ENCODE data around the gene EMC1.
A peak's percentile ranks its signal among the peaks of the same experiment; 100 is the strongest.
"Not testable (repeated sequence)": the region's sequence is repeated elsewhere in the genome, so short reads cannot be mapped to it uniquely, and the experiment has no call there.

EMC1 gene

GRCh38 chr1:19251305-19252196, at the start of gene EMC1, which contains the start of gene MRTO4:
Gene EMC1, minus strand, starts transcription at chr1:19251524. Its CDS starts 15 bp downstream, at chr1:19251509.
Gene MRTO4, plus strand, starts transcription at chr1:19251805. Its CDS starts 31 bp downstream, at chr1:19251836.
- DNase-seq, result peak; percentile 81

GRCh38 chr1:19300211-19300610, 48.9 kb upstream of the EMC1 start:
- DNase-seq, result no peak

GRCh38 chr1:19294638-19295037, 43.3 kb upstream of the EMC1 start:
- DNase-seq, result no peak

GRCh38 chr1:19289244-19289643, 37.9 kb upstream of the EMC1 start:
- no peak for DNase-seq

- not testable (repeated sequence) for DNase-seq
These were observed 37.3 kb upstream of the EMC1 start, which contains the start of gene AKR7A3 for GRCh38 chr1:19288324-19289241. Gene AKR7A3, minus strand, starts transcription at chr1:19288770. Its CDS starts 61 bp downstream, at chr1:19288709.

- DNase-seq, result no peak
These were observed 36.3 kb upstream of the EMC1 start for GRCh38 chr1:19287436-19288185.

GRCh38 chr1:19285807-19286206, 34.5 kb upstream of the EMC1 start:
- not testable (repeated sequence) for DNase-seq

GRCh38 chr1:19285366-19285765, 34.0 kb upstream of the EMC1 start:
- not testable (repeated sequence) for DNase-seq

- no peak for DNase-seq
These were observed 33.6 kb upstream of the EMC1 start for GRCh38 chr1:19284881-19285280.

- DNase-seq, result no peak
These were observed 32.6 kb upstream of the EMC1 start for GRCh38 chr1:19283891-19284290.

GRCh38 chr1:19274636-19275035, 23.3 kb upstream of the EMC1 start:
- DNase-seq, result no peak

- DNase-seq, result not testable (repeated sequence)
These were observed 22.7 kb upstream of the EMC1 start for GRCh38 chr1:19273844-19274531.

- DNase-seq, result no peak
These were observed 22.0 kb upstream of the EMC1 start for GRCh38 chr1:19273106-19273843.

GRCh38 chr1:19272064-19272463, 20.7 kb upstream of the EMC1 start:
- DNase-seq, result no peak

GRCh38 chr1:19270343-19270730, 19.0 kb upstream of the EMC1 start:
- DNase-seq, result not testable (repeated sequence)

- DNase-seq, result not testable (repeated sequence)
These were observed 18.4 kb upstream of the EMC1 start for GRCh38 chr1:19269427-19270342.

GRCh38 chr1:19268445-19268844, 17.1 kb upstream of the EMC1 start:
- DNase-seq, result no peak

- no peak for DNase-seq
These were observed 11.4 kb upstream of the EMC1 start for GRCh38 chr1:19262744-19263143.

- DNase-seq, result no peak
These were observed 10.7 kb upstream of the EMC1 start for GRCh38 chr1:19262047-19262446.

All from fibroblast of skin of right quadriceps (primary cell).